ENCODE results near the gene TXNDC11.

DNA sequence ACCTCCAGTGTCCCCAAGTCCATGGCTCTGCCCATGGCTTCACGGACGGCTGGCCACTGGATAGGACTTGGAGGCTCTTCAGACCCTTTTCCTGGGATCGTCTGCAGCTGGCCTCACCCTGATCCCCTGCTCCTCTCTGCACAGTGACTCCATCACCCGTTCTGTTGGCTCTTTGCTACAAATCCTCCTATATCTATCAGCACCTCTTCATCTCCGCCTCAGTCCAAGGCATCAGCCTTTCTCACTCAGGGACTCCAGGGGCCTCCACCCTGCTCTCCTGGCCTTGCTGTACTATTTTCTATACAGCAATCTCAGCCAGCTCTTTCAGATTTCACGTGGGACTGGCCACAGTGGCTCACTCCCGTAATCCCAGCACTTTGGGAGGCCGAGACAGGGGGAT, 85.1 kb downstream of the TXNDC11 start:
- TF ChIP-seq POLR2A (IDR thresholded peaks at IDR 0.05), result no peak
- TF ChIP-seq, protein P1, sequence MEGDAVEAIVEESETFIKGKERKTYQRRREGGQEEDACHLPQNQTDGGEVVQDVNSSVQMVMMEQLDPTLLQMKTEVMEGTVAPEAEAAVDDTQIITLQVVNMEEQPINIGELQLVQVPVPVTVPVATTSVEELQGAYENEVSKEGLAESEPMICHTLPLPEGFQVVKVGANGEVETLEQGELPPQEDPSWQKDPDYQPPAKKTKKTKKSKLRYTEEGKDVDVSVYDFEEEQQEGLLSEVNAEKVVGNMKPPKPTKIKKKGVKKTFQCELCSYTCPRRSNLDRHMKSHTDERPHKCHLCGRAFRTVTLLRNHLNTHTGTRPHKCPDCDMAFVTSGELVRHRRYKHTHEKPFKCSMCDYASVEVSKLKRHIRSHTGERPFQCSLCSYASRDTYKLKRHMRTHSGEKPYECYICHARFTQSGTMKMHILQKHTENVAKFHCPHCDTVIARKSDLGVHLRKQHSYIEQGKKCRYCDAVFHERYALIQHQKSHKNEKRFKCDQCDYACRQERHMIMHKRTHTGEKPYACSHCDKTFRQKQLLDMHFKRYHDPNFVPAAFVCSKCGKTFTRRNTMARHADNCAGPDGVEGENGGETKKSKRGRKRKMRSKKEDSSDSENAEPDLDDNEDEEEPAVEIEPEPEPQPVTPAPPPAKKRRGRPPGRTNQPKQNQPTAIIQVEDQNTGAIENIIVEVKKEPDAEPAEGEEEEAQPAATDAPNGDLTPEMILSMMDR (IDR thresholded peaks at IDR 0.05), result no peak
